HG02678 (cell line): ENCODE data around the gene CSNK2A1.

Experiments
- ATAC-seq: cut with Tn5 transposase; IDR thresholded peaks from one replicate; pipeline ENCODE4 v1.9.1; 2021; ENCODE audit warnings: mild to moderate bottlenecking, moderate library complexity; ENCODE audit not compliant: unreplicated experiment

The CSNK2A1 gene

DNA sequence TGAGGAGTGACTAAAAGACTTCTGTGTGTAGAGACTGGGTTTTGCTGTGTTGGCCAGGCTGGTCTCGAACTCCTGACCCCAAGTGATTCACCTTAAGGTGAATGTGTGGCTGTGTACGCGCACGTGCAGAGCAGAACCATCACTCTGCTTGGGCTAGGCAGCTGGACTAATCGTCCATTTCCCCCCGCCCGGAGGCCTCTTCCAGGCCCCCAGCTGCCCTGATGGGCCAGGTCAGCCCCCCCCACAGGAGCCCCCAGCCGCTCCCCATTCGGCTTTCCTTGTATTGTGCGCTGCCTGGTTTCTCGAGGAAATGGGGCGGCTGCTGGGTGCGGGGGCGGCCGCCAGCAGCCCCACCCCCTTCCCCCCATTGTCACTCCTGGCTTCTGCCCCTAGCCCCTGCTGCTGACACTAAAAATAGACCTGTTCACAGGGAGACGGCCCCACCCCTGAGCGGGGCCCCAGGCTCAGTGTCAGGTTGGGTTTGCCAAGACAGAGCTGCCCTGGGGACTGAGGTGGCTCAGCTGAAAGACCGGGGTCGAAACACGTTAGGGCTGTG lies 24.6 kb upstream of the CSNK2A1 start:
- ATAC-seq: no peak

DNA sequence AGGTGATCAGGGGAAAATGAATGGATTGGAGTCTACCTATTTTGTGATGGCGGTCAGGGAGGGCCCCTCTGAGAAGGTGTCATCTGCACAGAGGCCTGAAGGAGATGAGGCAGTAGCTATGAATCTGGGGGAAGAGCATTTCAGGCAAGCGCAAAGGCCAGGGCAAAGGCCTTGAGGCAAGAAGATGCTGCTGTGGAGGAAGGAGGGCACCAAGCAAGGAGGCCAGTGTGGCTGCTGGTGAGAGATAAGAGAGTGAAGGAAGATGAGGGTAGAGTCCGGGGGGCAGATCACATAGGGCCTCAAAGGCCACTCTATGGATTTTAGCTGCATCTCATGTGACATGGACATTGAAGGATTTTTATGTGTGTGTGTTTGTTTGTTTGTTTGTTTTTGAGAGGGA lies 20.6 kb upstream of the CSNK2A1 start:
- ATAC-seq: no peak

DNA sequence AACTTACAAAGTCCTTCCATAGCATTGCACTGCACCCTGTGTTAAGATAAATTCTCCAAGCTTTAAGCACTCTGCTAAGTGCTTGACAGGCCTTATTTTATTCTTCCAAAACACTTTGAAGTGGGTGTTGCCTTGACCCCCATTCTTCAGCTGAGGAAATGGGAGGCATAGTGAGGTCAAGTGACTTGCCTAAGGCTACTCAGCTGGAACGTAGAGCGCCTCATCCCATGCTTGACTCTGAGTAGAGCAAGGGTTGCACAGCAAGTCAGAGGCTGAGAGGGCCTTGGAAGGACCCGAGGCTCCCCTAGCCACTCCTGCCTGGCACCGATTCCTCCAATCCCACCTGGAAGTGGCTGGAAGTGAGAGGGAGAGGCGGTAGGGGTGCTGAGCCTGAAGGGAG lies 19.6 kb upstream of the CSNK2A1 start:
- no peak for ATAC-seq

DNA sequence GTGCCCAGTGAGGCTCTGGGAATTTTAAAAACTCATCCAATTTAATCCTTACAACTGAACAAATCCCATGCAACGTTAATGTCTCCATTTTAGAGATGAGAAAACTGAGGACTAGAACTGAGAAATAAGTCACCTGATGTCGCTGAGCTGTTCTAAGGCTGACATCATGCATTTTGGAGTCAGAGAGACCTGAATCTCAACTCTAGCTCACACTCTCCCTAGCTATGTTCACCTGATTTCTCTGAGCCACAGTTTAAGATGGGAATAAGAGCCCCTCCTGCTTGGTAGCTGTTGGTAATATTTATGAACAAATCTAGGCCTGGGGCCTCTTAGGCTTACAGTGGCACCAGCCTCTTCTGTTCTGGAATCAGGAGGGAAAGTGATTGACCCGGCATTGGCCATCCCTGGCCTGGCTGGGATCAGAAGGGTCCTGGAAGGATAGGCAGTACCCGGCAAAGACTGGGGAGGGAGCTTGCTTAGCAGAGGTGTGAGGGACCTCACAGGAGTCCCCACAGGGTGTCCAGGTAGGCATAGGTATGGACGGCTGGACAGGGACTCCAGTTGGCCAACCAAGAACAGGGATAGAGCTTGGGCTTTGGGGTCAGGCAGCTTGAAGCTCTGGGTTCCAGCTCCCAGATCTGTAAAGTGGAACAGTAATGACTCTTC lies 18.8 kb upstream of the CSNK2A1 start:
- ATAC-seq: no peak

DNA sequence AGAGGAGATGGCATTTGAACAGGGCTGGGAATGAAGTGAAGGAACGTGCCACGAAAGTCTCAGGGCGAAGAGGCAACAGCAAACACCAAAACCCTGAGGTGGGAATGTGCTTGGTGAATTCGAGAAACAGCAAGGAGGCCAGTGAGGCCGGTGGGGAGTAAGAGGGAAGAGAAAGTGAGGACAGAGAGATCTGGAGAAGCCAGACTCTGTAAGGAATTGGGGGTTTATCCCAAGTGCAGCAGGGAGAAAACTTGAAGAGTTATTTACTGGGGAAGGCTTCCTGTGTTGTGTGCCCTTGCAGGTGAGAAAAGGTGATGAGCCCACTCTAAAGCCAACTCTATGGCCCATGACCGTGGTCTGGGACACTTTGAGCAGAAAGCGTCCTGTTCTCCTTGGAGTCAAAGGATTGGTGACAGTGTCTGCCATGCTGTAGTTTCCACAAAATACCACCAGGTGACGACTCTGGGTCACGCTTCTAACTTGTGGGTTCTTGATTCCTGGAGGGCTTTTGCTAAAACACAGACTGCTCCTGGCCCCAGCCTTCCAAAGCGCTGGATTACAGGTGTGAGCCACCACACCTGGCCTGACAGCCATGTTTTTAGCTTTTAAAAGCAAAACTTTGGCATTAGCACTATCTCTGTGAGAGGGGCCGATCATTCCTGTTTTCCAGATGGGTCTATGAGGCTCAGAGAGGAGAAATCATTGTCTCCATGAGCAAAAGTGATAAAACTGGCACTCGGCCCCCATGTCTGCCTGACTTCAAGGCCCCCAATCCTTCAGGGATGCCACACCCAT lies 18.0 kb upstream of the CSNK2A1 start:
- ATAC-seq: no peak

DNA sequence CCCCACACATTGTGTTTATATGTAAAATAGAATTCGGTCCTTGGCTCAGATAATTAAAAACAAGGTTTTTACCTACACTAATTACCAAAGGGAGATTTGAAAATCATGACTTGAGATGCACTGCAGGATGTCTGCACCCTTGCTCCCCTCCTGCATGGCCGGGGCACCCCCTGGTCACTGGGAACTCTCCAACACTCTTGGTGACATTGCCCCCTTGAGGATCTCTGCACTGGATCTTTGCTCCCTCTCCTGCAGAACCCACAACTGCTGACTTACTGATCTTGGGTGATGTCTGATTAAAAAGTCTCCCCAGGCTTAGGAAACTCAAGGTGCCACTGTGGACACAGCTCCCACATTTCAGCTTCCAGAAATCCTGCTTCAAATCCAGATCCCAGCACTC lies 17.1 kb upstream of the CSNK2A1 start:
- no peak for ATAC-seq

DNA sequence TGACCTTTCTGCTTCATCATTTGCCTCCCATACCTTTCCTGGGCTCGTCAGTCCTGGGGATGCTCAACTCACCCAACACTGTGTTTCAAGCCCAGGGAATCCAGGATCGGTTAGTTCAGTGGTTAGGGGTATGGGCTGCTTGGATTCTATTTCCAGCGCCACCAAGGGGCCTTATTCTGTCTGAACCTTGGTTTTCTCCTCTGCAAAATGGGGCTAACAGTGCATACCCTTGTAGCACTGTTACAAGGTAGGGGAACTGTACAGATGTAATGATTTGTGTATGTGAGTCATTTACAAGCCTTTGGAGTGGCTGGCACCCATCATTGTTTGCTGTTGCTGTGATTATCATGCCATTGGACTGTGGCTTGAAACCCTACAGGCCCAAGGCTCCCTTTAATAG lies 14.5 kb upstream of the CSNK2A1 start:
- no peak for ATAC-seq

DNA sequence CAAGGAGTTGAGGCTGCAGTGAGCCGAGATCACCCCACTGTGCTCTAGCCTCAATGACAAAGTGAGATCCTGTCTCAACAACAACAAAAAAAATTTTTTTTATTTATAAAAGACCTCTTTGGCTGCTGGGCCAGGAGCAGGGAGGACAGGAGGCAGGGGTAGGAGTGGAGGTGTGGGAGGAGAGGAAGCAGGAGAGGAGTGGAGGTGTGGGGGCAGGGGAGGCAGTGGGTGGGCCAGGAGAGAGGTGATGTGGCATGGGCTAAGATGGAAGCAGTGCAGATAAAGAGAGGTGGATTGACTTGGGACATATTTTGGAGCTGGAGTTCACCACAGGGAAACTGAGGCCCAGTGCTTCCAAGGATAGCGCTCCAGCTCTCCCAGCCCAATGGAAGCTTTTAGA lies 13.4 kb upstream of the CSNK2A1 start:
- ATAC-seq: no peak

DNA sequence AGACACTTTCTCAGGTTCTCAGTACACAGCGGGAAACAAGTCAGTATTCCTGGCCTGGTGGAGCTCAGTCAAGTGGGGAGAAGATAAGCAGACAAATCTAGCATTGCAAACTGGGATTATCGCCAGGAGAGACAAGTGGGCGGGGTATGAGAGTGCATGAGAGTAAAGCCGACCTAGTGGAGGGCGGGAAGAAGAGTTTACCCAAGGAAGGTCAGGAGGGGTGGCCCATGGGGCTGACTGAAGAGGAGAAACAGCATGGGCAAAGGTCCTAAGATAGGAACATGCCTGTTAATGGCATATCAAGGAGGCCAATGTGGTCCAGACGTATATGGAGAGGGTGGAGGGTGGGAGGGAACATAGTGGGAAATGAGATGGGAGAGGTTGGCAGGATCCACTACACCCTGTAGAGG lies 12.4 kb upstream of the CSNK2A1 start:
- ATAC-seq: no peak

DNA sequence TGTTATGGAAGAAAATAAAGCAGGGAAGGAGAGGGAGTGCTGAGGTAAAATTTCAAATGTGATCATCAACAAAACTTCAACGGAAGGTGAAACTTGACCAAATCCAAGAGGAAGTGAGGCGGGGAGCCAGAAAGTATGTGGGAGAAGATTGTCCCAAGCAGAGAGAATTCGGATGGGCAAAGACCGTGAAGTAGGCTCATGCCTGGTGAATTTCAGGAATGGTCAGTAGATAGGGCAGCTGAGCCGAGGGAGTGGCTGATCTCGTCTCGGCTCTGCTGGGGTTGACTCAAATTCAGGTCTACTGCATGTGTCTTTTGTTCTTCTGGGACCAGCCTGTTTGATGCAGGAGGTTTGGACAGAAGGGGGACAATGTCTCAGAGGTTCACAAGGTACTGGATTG lies 7.0 kb upstream of the CSNK2A1 start:
- no peak for ATAC-seq

DNA sequence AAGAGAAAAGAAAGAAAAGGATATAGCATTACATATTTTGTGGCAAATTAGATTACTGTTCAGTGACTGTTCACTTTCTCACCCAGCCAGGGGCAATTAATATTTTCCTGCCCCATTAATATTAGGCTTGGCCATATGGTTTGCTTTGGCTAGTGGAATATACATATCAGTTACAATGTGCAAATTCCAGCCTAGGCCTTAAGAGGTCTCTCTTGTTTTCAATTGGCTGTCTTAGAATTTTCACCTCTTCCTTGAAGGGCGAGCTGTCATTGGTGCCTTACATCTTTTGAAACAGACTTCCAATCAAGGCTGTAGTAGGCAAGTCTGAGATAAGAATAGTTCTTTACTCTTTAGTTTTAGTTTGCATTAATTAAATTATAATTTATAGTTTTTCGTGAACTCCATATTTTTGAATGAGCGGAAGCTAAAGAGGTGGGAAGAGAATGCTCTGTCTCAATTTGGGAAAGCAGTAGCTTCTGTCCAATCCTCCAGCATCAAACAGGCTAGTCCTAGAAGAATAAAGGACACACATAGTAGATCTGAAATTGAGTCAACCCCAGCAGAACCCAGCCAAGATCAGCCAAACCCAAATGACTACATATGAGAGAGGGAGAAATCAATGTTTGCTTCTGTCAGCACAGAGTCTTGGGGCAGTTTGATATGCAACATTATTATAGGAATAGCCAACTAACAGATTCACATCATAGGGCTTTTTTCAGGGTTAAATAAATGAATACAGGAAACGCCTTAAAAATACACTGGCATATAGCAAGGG lies 6.3 kb upstream of the CSNK2A1 start:
- no peak for ATAC-seq

DNA sequence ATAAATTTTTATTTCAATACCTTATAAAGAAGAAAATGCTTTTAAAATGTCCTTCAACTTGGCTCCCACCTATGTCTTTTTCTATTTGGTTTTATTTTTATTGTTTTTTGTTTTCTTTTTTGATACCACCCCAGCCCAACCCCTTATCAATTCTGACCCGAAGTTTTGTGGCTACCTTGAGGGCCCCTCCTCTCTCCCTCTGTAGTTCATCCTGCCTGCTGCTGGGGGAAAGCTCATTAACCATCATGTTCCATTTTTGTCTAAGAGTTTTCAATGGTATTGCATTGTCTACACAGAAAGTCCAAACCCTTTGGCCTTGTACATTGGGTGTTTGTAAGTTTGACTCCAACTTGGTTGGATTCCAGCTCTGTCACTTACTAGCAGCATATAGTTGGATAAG lies 5.3 kb upstream of the CSNK2A1 start:
- no peak for ATAC-seq

DNA sequence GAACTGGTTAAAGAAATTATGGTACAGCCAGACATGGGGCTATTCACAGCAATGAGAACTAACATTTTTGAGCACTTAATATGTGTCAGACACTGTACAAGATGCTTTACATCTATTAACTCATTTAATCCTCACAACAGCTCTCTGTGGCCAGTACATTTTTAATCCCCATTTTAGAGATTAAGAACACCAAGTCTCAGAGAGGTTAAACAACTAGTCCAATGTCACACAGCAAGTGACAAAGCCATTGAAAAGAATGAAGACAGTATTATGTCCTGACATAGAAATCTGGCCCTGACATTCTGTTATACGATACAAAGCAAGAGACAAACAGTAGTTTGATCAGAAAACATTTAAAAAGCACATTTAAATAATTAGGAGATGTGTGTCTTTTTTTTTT lies 3.8 kb upstream of the CSNK2A1 start:
- ATAC-seq: no peak

DNA sequence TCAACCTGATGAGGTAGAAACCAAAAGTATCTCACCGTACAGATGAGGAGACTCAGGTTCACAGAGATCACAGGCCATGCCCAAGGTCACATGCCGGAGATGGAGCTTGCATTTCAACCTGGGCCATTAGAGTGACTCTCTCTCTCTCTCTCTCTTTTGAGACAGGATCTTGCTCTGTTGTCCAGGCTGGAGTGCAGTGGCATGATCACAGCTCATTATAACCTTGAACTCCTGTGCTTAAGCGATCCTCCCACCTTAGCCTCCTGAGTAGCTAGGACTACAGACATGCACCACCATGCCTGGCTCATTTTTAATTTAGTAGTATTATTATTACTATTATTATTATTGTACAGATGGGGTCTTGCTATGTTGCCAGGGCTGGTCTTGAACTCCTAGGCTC lies 2.8 kb upstream of the CSNK2A1 start:
- ATAC-seq: no peak

DNA sequence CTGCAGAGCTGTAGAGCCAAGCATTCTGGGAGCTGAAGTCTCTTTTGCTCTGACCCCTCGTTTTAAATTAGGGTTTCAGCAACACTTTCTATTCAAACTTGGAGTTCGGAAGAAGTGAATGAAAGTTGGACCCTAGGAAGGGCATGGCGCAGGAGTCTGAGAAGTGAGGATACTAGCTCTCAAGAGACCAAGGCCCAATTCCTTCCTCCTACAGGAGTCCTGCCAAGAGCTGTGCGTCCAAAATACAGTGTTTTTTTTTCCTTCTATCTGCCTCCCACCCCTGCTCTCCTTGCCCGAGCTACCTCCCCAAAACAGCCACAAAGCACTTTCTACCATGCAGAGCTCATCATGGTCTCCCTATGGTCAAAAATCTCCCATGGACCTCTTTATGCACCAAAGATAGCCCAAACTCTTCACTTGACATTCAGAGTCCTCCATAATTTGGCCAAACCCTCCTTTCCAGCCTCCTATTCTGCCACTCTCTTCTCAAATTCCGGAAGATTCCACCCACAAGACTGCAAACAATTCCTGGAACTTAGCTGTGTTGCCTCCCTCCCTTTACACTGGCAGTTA lies 649 bp upstream of the CSNK2A1 start:
- no peak for ATAC-seq

DNA sequence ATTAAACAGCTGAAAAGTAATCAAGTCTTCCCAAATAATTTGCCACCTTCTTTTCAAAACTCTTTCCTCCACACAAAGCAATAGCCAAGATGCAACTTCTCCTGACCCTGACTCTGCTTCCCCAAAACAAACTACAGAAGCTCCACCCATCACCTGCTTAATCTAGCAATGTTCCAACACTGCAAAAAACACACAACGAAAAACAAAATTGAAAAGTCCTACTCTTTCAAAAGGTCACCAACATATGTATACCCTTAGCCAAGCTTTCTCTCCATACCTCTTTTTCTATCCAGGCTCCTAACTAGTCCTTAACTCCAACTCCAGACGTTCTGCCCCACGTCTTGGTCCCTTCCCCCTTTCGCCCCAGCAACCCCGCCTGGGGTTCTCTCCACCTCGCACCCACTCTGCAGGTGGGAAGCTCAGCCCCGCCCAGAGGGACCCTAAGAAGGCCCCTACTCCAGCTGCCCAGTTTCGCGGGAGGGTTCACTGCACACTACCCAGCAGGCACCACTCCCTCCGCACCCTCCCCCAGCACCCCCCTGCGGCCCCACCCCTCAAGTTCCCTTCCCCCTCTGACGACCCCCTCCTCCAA lies 717 bp downstream of the CSNK2A1 start:
- ATAC-seq: peak; percentile 22

DNA sequence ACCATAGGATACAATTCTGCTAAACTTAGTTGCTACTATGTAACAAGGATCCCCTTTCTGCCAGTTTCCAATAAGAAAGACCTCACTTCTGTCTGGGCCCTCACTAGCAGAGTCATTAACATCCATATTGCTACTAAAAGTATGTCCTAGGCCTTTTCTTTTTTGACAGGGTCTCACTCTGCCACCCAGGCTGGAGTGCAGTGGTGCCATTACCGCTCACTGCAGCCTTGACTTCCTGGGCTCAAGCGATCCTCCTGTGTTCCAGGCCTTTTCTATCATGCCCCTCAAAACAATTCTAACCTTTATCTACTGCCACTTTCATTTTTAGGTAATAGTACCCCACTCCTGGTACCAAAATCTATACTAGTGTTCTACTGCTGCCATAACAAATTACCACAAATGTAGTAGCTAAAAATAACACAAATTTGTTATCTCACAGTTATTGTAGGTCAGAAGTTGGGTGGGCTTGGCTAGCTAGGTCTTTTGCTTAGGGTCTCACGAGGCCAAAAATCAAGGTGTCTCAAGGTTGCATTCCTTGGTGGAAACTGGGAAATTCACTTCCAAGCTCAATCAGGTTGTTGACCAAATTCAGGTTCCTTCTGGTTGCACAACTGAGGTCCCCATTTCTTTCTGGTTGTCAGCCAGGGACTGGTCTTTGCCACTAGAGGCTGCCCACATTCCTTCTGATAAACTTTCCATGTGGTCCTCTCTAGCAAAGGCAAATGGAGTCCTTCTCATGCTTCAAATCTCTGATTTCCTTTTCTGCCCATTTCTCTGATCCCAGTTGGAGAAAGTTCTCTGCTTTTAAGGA lies 3.0 kb downstream of the CSNK2A1 start:
- no peak for ATAC-seq

DNA sequence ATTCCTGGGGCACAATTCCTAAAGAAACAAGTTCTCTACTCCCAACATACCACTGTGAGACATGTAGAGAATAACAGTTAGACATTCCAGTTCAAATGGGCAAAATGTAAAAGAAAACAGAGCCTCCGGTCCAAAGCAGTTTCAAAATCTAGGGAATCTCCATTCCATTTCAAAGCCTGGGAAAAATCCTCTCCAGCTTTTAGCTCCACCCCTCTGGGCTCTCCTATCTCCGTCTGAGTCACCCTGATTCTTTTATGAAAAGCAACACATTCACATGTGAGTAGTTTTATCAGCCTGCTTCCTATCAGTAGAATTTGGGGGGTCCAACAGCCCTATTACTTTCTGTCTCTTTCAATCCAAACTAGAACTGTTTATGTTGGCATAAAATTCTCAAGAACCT lies 3.7 kb downstream of the CSNK2A1 start:
- ATAC-seq: no peak

DNA sequence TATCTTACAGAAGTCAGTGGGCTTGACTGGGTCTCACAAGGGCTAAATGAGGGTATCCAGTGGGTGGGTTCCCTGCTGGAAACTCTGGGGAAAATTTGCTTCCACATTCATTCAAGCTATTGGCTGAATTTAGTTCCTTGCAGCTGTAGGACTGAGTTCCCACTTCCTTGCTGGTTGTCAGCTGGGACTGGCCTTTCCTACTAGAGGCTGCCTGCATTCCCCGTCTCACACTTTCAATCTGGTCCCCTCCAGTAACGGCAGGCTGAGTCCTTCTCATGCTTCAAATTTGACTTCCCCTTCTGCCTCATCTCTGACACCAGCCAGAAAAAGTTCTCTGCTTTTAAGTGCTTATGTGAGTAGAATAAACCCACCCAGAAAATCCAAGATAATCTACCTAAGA lies 4.4 kb downstream of the CSNK2A1 start:
- no peak for ATAC-seq

DNA sequence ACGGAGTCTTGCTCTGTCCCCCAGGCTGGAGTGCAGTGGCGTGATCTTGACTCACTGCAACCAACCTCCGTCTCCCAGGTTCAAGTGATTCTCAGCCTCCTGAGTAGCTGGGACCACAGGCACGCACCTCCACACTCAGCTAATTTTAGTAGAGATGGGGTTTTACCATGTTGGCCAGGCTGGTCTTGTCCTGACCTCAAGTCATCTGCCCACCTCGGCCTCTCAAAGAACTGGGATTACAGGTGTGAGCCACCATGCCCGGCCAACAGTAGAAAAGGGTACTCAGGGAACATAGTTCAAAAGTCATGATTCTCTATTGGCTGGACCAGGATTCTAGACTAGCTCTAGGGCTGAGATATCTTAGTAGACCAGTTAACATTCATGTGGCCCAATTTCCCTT lies 5.6 kb downstream of the CSNK2A1 start:
- no peak for ATAC-seq
